Stimulated activated CD8-positive, alpha-beta memory T cell treated with anti-CD3 and anti-CD28 coated beads, Interleukin-2, amount 100 ng/mL, for 1 hour (primary cell): ENCODE results near the gene FRMD6.

Source experiments
- DNase-seq, 2 donors: peaks; one replicate each; pipeline ENCODE4 v3.0.0-alpha.2; 2020; ENCODE audit warnings: low read depth in 2 of 2

FRMD6 gene

DNA sequence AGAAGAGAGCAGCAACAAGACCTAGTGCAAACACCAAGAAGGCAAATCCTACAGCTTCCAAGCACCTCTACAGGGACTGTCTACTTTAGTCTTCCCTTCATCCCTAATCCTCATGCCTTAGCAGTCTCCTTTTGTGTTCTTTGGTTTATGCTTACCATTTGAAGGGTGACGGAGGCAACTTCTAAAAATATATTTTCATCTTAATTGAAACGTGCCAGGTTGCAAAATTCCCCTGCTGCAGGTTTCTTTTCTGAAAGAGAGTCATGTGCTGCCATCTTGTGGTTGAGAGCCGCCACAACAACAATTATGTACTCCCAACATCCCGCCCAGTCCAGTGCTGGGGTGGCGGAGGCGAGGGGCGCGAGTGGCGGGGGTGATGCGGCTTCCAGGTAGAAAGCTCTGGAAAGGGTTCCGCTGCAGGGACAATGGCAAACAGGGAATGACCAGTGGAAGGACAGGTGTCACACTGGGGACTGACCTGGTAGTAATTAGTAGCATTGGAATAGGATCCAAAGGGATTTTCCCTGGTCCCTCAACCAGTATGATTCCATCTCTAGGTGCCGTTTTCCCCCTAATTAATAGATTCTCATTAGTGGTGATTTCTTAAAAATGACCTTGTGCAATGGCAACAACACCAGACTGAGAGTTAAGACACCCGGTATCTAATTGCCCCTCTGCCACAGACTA is 128.4 kb downstream of the FRMD6 start:
- peak; percentile 45 to 52 for DNase-seq
